ENCODE results near the gene LTBP2. TPM values are rescaled to one million over a fixed set of nuclear protein-coding genes. Genes with fewer than 3 reads are reported as not detected.

Gene LTBP2
- total and polyA plus RNA-seq, 3 donors from 2014 or later = 19.6 to 45.3 (median 23.3) TPM

- Histone ChIP-seq H3K27me3 (no peaks in the 10 kb centered on the region), H3K9me3 (no peaks in the 10 kb centered on the region), H3K4me3 (no peak overlapping the region), H3K4me1 (peaks cover 5% of the 10 kb centered on the region), H3K27ac (no peak overlapping the region), H3K36me3 (ENCODE audit: low read depth, missing control alignments) (no peaks in the 10 kb centered on the region)
- intact Hi-C loops (cut with DNase I; ENCODE audit: low total_unique reads) = loop anchor here (10.0 kb wide), 1 partner anchor 96 kb away; no protein-coding TSS in a partner anchor
- 77 to 95% methylated on average over 3 to 12 of the region's 13 CpGs for WGBS, 2 donors
- no peak for TF ChIP-seq CTCF (IDR thresholded peaks at IDR 0.05)
- TF ChIP-seq POLR2A (IDR thresholded peaks at IDR 0.05) = no peak
- DNase-seq = no peak
Measured at GRCh38 chr14:74508844-74509428, 103.1 kb downstream of the LTBP2 start.

GRCh38 chr14:74508292-74508731, 103.7 kb downstream of the LTBP2 start:
- WGBS, 2 donors = 83 to 86% methylated on average over 7 to 15 of the region's 15 CpGs
- TF ChIP-seq CTCF (IDR thresholded peaks at IDR 0.05) (no peak), POLR2A (IDR thresholded peaks at IDR 0.05) (no peak)
- H3K4me3 ChIP-seq = no peak overlapping the region
- H3K27me3 ChIP-seq = no peaks in the 10 kb centered on the region
- H3K9me3 ChIP-seq = no peaks in the 10 kb centered on the region
- intact Hi-C loops (cut with DNase I; ENCODE audit: low total_unique reads) = loop anchor here (10.0 kb wide), 1 partner anchor 96 kb away; no protein-coding TSS in a partner anchor
- no peaks in the 10 kb centered on the region for H3K36me3 ChIP-seq (ENCODE audit: low read depth, missing control alignments)
- DNase-seq = no peak
- H3K4me1 ChIP-seq = peaks cover 5% of the 10 kb centered on the region
- H3K27ac ChIP-seq = no peak overlapping the region

- intact Hi-C loops (cut with DNase I; ENCODE audit: low total_unique reads) = loop anchor here (10.0 kb wide), 1 partner anchor 97 kb away; no protein-coding TSS in a partner anchor
- Histone ChIP-seq H3K27me3 (no peaks in the 10 kb centered on the region), H3K4me1 (peaks cover 5% of the 10 kb centered on the region), H3K27ac (no peak overlapping the region), H3K36me3 (ENCODE audit: low read depth, missing control alignments) (no peaks in the 10 kb centered on the region), H3K9me3 (no peaks in the 10 kb centered on the region), H3K4me3 (no peak overlapping the region)
- DNase-seq = no peak
- 68% methylated on average over 5 of the region's 5 CpGs; no CpG with 5 or more reads in 1 of the 2 donors for WGBS, 2 donors
- no peak for TF ChIP-seq CTCF (IDR thresholded peaks at IDR 0.05)
- no peak for TF ChIP-seq POLR2A (IDR thresholded peaks at IDR 0.05)
Measured at GRCh38 chr14:74507840-74508239, 104.2 kb downstream of the LTBP2 start.

GRCh38 chr14:74507085-74507484, 105.0 kb downstream of the LTBP2 start:
- H3K27ac ChIP-seq = no peak overlapping the region
- no peak overlapping the region for H3K4me3 ChIP-seq
- H3K36me3 ChIP-seq (ENCODE audit: low read depth, missing control alignments) = no peaks in the 10 kb centered on the region
- H3K4me1 ChIP-seq = peaks cover 5% of the 10 kb centered on the region
- intact Hi-C loops (cut with DNase I; ENCODE audit: low total_unique reads) = loop anchor here (10.0 kb wide), 1 partner anchor 98 kb away; no protein-coding TSS in a partner anchor
- H3K27me3 ChIP-seq = no peaks in the 10 kb centered on the region
- 76 to 79% methylated on average over 8 of the region's 8 CpGs for WGBS, 2 donors
- no peak for DNase-seq
- TF ChIP-seq POLR2A (IDR thresholded peaks at IDR 0.05) (no peak), CTCF (IDR thresholded peaks at IDR 0.05) (no peak)
- H3K9me3 ChIP-seq = no peaks in the 10 kb centered on the region

GRCh38 chr14:74506411-74506851, 105.6 kb downstream of the LTBP2 start:
- no peak for TF ChIP-seq POLR2A (IDR thresholded peaks at IDR 0.05)
- no peak for TF ChIP-seq CTCF (IDR thresholded peaks at IDR 0.05)
- Histone ChIP-seq H3K4me3 (no peak overlapping the region), H3K36me3 (ENCODE audit: low read depth, missing control alignments) (no peaks in the 10 kb centered on the region), H3K9me3 (no peaks in the 10 kb centered on the region), H3K4me1 (peaks cover 5% of the 10 kb centered on the region), H3K27me3 (no peaks in the 10 kb centered on the region), H3K27ac (no peak overlapping the region)
- WGBS, 2 donors = 86 to 94% methylated on average over 13 of the region's 13 CpGs
- no peak for DNase-seq
- intact Hi-C loops (cut with DNase I; ENCODE audit: low total_unique reads) = loop anchor here (10.0 kb wide), 1 partner anchor 98 kb away; no protein-coding TSS in a partner anchor

Data from testis (tissue), 3 donors.